ENCODE measurements around the gene ZNF488. TPM values are rescaled to one million over a fixed set of nuclear protein-coding genes. Genes with fewer than 3 reads are reported as not detected.
"Not testable (repeated sequence)": the region's sequence is repeated elsewhere in the genome, so short reads cannot be mapped to it uniquely, and the experiment has no call there.

Gene ZNF488
- total and polyA plus RNA-seq, 9 donors, result 0.15 to 0.57 (median 0.25) TPM

- intact Hi-C loops (cut with DNase I), result loop anchor here in 1 of 4 donors (10.0 kb wide), 1 partner anchor 1104 kb away; the partner anchor contains the start of gene ANTXRL
- H3K4me1 ChIP-seq (ENCODE audit: insufficient read depth), result no peaks in the 10 kb centered on the region
- DNase-seq, result no peak
- no peaks in the 10 kb centered on the region for H3K27me3 ChIP-seq
- H3K36me3 ChIP-seq, result no peaks in the 10 kb centered on the region
- no peaks in the 10 kb centered on the region for H3K9me3 ChIP-seq
- H3K4me3 ChIP-seq, result no peak overlapping the region
- TF ChIP-seq EP300 (IDR thresholded peaks at IDR 0.05), result no peak
- TF ChIP-seq, protein P1, sequence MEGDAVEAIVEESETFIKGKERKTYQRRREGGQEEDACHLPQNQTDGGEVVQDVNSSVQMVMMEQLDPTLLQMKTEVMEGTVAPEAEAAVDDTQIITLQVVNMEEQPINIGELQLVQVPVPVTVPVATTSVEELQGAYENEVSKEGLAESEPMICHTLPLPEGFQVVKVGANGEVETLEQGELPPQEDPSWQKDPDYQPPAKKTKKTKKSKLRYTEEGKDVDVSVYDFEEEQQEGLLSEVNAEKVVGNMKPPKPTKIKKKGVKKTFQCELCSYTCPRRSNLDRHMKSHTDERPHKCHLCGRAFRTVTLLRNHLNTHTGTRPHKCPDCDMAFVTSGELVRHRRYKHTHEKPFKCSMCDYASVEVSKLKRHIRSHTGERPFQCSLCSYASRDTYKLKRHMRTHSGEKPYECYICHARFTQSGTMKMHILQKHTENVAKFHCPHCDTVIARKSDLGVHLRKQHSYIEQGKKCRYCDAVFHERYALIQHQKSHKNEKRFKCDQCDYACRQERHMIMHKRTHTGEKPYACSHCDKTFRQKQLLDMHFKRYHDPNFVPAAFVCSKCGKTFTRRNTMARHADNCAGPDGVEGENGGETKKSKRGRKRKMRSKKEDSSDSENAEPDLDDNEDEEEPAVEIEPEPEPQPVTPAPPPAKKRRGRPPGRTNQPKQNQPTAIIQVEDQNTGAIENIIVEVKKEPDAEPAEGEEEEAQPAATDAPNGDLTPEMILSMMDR (IDR thresholded peaks at IDR 0.05), result no peak
- TF ChIP-seq POLR2A (IDR thresholded peaks at IDR 0.05), result no peak
- WGBS, 3 donors, result 88 to 95% (median 95%) methylated on average over 4 of the region's 4 CpGs
- H3K27ac ChIP-seq, result no peak overlapping the region
Measured at GRCh38 chr10:47388879-47389278, 4.8 kb upstream of the ZNF488 start.

DNA sequence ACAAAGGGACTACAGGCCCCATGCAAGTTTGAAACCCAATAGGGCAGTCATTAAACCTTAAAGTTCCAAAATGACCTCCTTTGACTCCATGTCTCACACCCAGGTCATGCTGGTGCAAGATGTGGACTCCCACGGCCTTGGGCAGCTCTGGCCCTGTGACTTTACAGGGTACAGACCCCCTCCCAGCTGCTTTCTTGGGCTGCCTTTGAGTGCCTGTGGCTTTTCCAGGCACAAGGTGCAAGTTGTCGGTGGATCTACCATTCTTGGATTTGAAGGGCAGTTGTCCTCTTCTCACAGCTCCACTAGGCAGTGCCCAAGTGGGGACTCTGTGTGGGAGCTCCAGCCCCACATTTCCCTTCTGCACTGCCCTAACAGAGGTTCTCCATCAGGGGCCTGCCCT lies 2.0 kb upstream of the ZNF488 start:
- H3K27me3 ChIP-seq; H3K36me3 ChIP-seq; H3K9me3 ChIP-seq; H3K27ac ChIP-seq; H3K4me3 ChIP-seq; H3K4me1 ChIP-seq (ENCODE audit: insufficient read depth): not testable (repeated sequence)
- peak in 1 of 5 donors; percentile 1 for DNase-seq
- intact Hi-C loops (cut with DNase I), result loop anchor here in 1 of 4 donors (10.0 kb wide), 1 partner anchor 1101 kb away; the partner anchor contains the start of gene ANTXRL
- 88 to 91% (median 88%) methylated on average over 2 of the region's 2 CpGs for WGBS, 3 donors

GRCh38 chr10:47383261-47384147 lies 589 bp downstream of the ZNF488 start:
- TF ChIP-seq POLR2A (IDR thresholded peaks at IDR 0.05) (no peak), EP300 (IDR thresholded peaks at IDR 0.05) (no peak)
- TF ChIP-seq, protein P1 (IDR thresholded peaks at IDR 0.05), result no peak
- Histone ChIP-seq H3K4me1 (ENCODE audit: insufficient read depth) (no peaks in the 10 kb centered on the region), H3K4me3 (peak overlapping the region; percentile 96), H3K27ac (no peak overlapping the region), H3K9me3 (no peaks in the 10 kb centered on the region), H3K27me3 (no peaks in the 10 kb centered on the region), H3K36me3 (no peaks in the 10 kb centered on the region)
- DNase-seq, result peak in 1 of 5 donors; percentile 4
- WGBS, 3 donors, result 7 to 14% (median 10%) methylated on average over 9 of the region's 9 CpGs
- intact Hi-C loops (cut with DNase I), result loop anchor here in 1 of 4 donors (10.0 kb wide), 1 partner anchor 1099 kb away; the partner anchor contains the start of gene ANTXRL

GRCh38 chr10:47381427-47382379 lies 2.4 kb downstream of the ZNF488 start:
- Histone ChIP-seq H3K9me3 (no peaks in the 10 kb centered on the region), H3K4me1 (ENCODE audit: insufficient read depth) (no peaks in the 10 kb centered on the region), H3K4me3 (no peak overlapping the region), H3K36me3 (no peaks in the 10 kb centered on the region), H3K27me3 (no peaks in the 10 kb centered on the region), H3K27ac (no peak overlapping the region)
- 78 to 86% (median 79%) methylated on average over 9 of the region's 9 CpGs for WGBS, 3 donors
- intact Hi-C loops (cut with DNase I), result loop anchor here in 1 of 4 donors (10.0 kb wide), 1 partner anchor 1097 kb away; the partner anchor contains the start of gene ANTXRL
- no peak for TF ChIP-seq EP300 (IDR thresholded peaks at IDR 0.05)
- TF ChIP-seq, protein P1 (IDR thresholded peaks at IDR 0.05), result no peak
- TF ChIP-seq POLR2A (IDR thresholded peaks at IDR 0.05), result no peak
- DNase-seq, result peak in 1 of 5 donors; percentile 0

All from ovary (tissue), 9 donors.